HFFc6 (cell line): ENCODE data around the gene TSPAN9. TPM values are rescaled to one million over a fixed set of nuclear protein-coding genes. Genes with fewer than 3 reads are reported as not detected.

ENCODE experiments used
- DNase-seq: peaks from one replicate; pipeline ENCODE4 v3.0.0-alpha.2; 2018
- H3K27ac Mint-ChIP-seq: 2 replicates; pipeline ENCODE4 v1.8.0; 2020; ENCODE audit warnings: mild to moderate bottlenecking, mixed read lengths
- H3K27me3 Mint-ChIP-seq: 2 replicates; pipeline ENCODE4 v1.8.0; 2021; ENCODE audit warnings: mild to moderate bottlenecking, moderate library complexity, mixed read lengths; ENCODE audit not compliant: insufficient read depth
- H3K36me3 Mint-ChIP-seq: 2 replicates; pipeline ENCODE4 v1.8.0; 2021; ENCODE audit warnings: low read depth, mixed read lengths
- H3K4me1 Mint-ChIP-seq: 2 replicates; pipeline ENCODE4 v1.8.0; 2020; ENCODE audit warnings: low read depth, mixed read lengths
- H3K4me3 Mint-ChIP-seq: 2 replicates; pipeline ENCODE4 v1.8.0; 2020; ENCODE audit warnings: mild to moderate bottlenecking, moderate library complexity, mixed read lengths
- H3K9me3 Mint-ChIP-seq: 2 replicates; pipeline ENCODE4 v1.8.0; 2020; ENCODE audit warnings: mild to moderate bottlenecking, mixed read lengths
- total RNA-seq, 6 experiments: library from RNA; stranded (reverse); fragmentation: NEBNext Ultra II Directional; extraction: Animal tissue kit (Norgen Biotek cat#: 25700); gene quantifications; 2 replicates in 1 of 6; 3 replicates in 5 of 6; pipeline ENCODE4 v1.2.3, GENCODE V29; 2021
- TF ChIP-seq, protein P1 (sequence below): fragments of 200-600 bp; sonication (generic); IDR thresholded peaks from 2 replicates; pipeline ENCODE4 v1.5.0; 2021; ENCODE audit warnings: antibody characterized with exemption, mild to moderate bottlenecking

Gene TSPAN9
- total RNA-seq, 6 experiments from 2014 or later: 18.1 to 35.8 (median 22.7) TPM

DNA sequence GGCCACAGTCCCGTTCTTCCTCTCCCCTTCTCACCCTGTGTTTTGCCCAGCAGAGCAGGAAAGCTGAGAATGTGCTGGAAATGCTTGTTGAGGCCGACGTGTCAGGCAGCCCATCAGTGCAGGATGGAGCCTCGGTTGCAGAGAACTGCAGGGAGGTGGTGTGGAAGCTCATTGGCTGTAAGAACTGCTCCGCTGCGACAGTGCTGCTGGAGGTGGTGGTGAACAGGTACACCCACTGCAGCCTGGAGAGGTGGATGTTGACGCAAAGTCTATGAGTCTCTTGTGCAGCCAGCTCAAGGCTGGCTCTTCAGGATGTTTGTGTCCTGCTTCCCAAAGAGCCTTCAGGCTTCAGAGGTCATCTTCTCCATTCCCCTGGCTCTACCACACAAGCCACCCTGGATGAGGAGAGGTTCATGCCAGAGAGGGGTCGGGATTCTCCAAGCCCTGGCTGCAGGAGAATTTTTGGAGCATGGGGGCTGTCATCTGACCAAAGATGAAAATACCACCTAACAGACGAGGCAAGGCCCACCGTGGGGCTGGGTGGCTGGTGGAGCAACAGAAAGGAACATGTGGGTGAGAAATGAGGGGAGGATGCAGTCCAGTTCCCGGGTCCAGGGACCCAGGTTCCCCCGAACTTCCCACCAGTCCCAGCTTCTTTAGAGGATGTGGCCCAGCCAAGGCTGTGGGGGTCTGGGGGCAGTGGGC, 239.7 kb downstream of the TSPAN9 start:
- Mint-ChIP-seq H3K4me3 (no peak overlapping the region), H3K36me3 (no peaks in the 10 kb centered on the region), H3K27me3 (peaks cover 46% of the 10 kb centered on the region), H3K4me1 (peaks cover 45% of the 10 kb centered on the region), H3K27ac (no peak overlapping the region), H3K9me3 (no peaks in the 10 kb centered on the region)
- TF ChIP-seq, protein P1, sequence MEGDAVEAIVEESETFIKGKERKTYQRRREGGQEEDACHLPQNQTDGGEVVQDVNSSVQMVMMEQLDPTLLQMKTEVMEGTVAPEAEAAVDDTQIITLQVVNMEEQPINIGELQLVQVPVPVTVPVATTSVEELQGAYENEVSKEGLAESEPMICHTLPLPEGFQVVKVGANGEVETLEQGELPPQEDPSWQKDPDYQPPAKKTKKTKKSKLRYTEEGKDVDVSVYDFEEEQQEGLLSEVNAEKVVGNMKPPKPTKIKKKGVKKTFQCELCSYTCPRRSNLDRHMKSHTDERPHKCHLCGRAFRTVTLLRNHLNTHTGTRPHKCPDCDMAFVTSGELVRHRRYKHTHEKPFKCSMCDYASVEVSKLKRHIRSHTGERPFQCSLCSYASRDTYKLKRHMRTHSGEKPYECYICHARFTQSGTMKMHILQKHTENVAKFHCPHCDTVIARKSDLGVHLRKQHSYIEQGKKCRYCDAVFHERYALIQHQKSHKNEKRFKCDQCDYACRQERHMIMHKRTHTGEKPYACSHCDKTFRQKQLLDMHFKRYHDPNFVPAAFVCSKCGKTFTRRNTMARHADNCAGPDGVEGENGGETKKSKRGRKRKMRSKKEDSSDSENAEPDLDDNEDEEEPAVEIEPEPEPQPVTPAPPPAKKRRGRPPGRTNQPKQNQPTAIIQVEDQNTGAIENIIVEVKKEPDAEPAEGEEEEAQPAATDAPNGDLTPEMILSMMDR: no peak
- DNase-seq: no peak

DNA sequence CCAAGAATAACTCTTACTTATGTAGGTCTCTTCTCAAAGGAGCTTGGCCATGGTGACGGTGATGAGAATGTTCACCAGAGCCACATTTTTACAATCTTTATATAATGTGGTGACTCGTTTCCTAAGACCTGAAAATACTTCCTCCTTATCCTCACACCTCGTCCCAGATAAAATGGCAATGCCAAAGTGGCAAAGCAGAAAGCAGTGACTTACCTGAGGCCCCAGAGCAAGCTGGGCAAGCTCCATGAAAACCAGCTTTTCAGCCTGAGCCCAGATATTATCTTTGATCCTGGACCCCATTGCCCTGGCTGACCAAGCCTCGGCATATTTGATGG, 240.3 kb downstream of the TSPAN9 start:
- Mint-ChIP-seq H3K9me3 (no peaks in the 10 kb centered on the region), H3K27me3 (peaks cover 49% of the 10 kb centered on the region), H3K27ac (no peak overlapping the region), H3K4me3 (no peak overlapping the region), H3K4me1 (peaks cover 40% of the 10 kb centered on the region), H3K36me3 (no peaks in the 10 kb centered on the region)
- no peak for DNase-seq
- TF ChIP-seq, protein P1: no peak

DNA sequence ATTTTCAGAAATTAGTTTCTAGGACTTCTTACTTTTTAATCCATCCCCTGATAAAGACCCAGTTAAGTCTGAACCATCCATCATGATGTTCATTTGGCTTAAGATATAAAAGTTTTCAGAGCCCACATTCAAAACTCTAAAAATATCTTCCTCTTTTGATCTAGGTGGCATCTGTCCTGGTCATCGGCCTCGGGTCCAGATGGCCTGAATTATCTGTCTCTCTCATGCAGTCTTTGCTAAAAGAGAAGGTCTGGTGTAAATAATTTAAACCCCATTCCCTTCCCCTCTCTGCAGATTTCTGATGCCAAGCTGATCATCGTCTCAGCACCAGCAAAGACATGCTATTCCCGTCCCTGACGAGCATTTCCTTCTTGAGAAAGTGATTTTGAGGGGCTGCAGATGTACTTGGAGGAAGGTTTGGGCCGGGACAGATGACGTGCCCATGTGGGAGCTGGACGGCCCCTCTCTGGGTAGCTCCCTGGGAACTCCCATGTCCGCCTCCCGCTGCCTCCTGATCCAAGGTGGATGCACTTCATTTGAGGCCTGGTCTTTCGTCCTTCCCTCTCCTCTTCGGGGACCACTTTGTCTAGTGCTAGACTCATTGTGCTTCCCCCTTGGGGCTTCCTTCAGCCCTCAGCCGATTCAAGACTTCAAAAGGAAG, 240.8 kb downstream of the TSPAN9 start:
- H3K36me3 Mint-ChIP-seq: no peaks in the 10 kb centered on the region
- H3K4me3 Mint-ChIP-seq: no peak overlapping the region
- DNase-seq: no peak
- peaks cover 52% of the 10 kb centered on the region for H3K27me3 Mint-ChIP-seq
- TF ChIP-seq, protein P1: no peak
- H3K27ac Mint-ChIP-seq: no peak overlapping the region
- peaks cover 35% of the 10 kb centered on the region for H3K4me1 Mint-ChIP-seq
- no peaks in the 10 kb centered on the region for H3K9me3 Mint-ChIP-seq

DNA sequence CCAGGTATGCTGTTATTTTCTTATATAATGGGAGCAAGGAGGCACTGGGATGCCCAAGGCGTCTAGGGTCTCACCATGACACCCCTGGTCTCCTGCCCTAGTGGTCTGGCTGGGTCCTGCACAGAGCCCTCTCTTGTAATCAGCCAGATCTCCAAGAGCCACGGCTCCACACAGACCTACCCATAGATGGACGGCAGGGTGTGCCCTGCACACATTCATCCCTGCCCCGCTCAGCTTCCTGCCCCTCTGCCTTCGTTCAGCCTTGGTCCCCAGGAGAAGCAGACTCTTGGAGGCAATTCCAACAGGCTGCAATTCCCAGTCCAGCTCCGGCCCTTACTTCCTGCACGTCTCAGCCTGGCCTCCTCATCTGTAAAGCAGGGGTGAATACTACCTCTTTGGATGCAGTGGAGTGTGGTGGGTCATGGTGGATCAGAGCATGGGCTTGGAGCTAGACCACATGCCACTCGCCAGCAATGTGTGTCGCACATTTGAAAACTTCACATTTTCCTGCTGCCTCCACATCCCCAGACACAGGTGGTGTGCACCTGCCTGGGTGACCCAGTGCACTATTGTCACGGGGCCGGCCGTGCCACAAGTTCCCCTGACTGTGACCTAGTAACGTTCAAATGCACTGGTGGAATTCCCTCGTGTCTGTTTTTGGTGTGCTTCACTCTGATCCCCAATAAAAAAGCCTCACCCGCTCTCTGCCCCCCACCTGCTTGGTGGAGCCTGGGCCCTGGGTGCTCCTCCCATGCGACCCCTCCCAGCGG, 242.7 kb downstream of the TSPAN9 start:
- TF ChIP-seq, protein P1: peak; percentile 43
- Mint-ChIP-seq H3K36me3 (no peaks in the 10 kb centered on the region), H3K27ac (no peak overlapping the region), H3K9me3 (no peaks in the 10 kb centered on the region), H3K4me3 (no peak overlapping the region), H3K4me1 (peaks cover 16% of the 10 kb centered on the region), H3K27me3 (peaks cover 58% of the 10 kb centered on the region)
- DNase-seq: no peak

DNA sequence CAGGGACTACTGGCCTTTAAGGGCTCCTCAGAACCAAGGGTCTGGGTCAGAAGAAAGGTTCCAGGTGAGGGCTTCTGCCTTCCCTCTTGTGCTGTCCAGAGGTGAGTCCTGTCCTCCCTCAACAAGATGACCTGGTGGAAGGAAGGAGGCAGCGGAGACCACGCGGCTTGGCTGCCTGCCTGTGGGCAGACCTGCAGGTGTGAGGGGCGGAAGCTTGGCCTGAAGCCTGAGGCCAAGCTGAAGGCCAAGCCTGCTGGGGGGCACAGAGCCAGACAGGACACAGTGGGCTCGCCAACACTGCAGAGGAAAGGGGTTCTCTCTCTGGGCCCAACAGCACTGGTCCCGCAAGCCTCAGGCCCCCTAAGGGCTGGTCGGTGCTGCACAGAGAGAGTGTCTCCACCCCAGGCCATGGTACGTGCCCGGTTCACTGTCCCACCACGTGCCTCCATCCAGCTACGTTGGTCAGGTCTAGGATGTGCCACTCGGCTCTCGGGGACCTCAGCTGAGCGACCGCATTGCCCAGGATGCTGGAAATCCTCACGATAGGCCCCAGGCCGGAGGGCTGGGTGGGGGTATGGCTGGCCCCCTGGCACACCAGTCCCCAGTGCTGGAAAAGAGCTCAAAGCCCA, 243.8 kb downstream of the TSPAN9 start:
- H3K27ac Mint-ChIP-seq: no peak overlapping the region
- DNase-seq: no peak
- peaks cover 5% of the 10 kb centered on the region for H3K4me1 Mint-ChIP-seq
- H3K36me3 Mint-ChIP-seq: no peaks in the 10 kb centered on the region
- no peaks in the 10 kb centered on the region for H3K9me3 Mint-ChIP-seq
- H3K27me3 Mint-ChIP-seq: peaks cover 59% of the 10 kb centered on the region
- H3K4me3 Mint-ChIP-seq: no peak overlapping the region
- TF ChIP-seq, protein P1: no peak
